Jurkat, Clone E6-1 (cell line): Measurements from ENCODE around the gene FBXL3. TPM values are rescaled to one million over a fixed set of nuclear protein-coding genes. Genes with fewer than 3 reads are reported as not detected.

Experiments used
- DNase-seq: peaks from one replicate; pipeline ENCODE4 v3.0.0-alpha.2; 2011; ENCODE audit warnings: low read depth, low spot score
- H3K4me3 ChIP-seq: 2 replicates; pipeline ENCODE4 v1.5.1; 2011; ENCODE audit warnings: mild to moderate bottlenecking, low read length, control low read depth, moderate library complexity
- polyA plus RNA-seq: library from polyadenylated mRNA; unstranded; fragments of >200 nt; gene quantifications from one replicate; pipeline ENCODE4 v1.2.1, GENCODE V29; 2012; ENCODE audit warnings: missing spikeins; ENCODE audit not compliant: insufficient read length, insufficient read depth

Gene FBXL3, protein sequence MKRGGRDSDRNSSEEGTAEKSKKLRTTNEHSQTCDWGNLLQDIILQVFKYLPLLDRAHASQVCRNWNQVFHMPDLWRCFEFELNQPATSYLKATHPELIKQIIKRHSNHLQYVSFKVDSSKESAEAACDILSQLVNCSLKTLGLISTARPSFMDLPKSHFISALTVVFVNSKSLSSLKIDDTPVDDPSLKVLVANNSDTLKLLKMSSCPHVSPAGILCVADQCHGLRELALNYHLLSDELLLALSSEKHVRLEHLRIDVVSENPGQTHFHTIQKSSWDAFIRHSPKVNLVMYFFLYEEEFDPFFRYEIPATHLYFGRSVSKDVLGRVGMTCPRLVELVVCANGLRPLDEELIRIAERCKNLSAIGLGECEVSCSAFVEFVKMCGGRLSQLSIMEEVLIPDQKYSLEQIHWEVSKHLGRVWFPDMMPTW
- polyA plus RNA-seq = 14.6 TPM

DNA sequence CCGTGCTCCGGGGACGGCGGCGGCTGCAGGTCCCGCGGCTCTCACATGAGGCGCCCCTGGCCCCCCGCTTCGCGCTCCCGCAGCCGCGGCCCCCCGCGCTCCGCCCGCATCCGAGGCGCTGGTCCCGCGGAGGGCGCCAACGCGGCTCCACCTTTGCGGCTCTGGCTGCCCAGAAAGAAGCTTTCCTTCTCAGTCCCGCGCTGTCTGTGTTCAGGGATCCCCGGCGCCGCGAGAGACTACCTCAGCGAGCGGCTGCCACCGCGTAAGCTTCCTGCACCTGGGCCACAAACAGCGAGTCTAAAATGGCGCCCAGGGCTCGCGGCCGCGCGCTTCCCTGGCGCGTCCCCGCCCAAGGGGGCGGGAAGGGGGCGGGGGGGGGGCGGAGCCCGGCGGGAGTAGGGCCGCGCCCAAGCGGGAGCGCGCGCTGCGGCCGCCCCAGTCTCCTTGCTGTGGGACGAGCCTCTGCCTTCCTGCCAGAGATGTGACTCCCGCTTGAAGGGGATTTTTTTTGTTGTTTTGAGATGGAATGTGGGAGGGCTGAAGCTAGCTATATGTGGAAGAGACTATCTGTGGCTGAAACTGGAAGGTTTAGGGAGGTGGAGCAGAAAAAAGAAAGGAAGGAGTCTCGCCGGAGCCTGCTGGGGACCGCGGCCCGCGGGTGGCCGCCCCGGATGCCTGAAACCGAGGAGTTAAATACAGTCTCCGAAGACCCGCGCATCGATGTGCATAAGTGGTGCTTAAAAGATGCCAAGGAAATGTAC, at the start of gene FBXL3:
Gene FBXL3, minus strand, starts transcription at position 299 of the 761 bp plus-strand sequence. CDS start 5,299 bp downstream, outside the sequence.
- H3K4me3 ChIP-seq = peak within 1 kb of the TSS; percentile 74
- DNase-seq = peak; percentile 77

GRCh38 chr13:77067519-77067918, 40.6 kb upstream of the FBXL3 start:
- DNase-seq = no peak
- H3K4me3 ChIP-seq = no peak overlapping the region

DNA sequence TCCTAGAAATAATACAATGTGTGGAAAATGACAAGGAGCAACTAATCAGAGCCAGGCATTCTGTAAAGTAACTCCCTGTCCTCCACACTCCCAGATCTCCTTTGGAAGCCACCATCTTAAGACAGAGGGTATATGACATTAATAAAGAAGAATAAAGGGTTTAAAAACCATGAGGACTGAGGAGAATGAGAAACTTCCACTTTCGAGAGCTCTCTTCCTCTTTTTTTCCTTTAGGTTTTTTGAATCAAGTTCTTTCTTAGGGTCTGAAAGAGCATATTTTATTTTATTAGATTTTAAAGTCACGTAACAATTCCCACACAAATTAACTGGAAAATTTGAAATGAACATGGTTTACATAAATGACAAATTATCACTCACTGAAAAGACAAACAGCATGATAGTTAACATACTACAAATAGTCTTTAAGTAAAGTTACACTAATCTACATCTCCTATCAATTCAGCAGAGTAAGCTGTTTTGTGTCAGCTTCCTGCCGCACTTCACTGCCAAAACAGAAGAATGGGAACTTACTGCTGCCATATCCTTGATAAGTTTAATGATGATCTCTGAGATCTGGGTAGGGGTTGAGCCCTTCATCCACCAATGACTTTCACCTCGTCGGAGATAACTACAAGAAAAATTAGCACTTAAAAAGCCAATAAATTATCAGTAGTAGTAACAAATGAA, 38.6 kb upstream of the FBXL3 start:
- no peak overlapping the region for H3K4me3 ChIP-seq

GRCh38 chr13:77062097-77062496, 35.1 kb upstream of the FBXL3 start:
- no peak overlapping the region for H3K4me3 ChIP-seq
- DNase-seq = no peak

More for the DNA sequence above, 38.6 kb upstream of the FBXL3 start:
- no peak for DNase-seq

- H3K4me3 ChIP-seq = no peak overlapping the region
- no peak for DNase-seq
Observed at GRCh38 chr13:77061362-77061761, 34.4 kb upstream of the FBXL3 start.

GRCh38 chr13:77056886-77057285, 29.9 kb upstream of the FBXL3 start:
- H3K4me3 ChIP-seq = no peak overlapping the region
- no peak for DNase-seq

DNA sequence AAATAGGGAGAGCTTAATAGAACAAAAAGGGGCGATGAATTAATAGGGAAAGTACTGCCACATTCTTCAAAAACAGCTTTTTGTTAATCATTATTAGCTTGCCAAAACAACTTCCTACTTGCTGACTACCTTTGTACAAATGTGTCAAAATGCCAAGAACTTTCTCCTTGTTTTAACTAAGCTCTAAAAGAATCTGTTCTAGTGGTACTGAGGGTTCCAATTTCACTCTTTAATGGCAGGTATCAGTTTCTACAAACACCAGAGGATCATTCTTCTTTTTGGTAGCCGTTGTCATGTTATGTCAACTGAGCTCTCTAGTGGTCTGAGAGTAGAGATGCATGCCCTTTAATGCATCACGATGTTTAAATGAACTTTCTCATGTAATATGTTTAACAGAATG, 29.4 kb upstream of the FBXL3 start:
- DNase-seq = no peak
- no peak overlapping the region for H3K4me3 ChIP-seq

GRCh38 chr13:77055158-77055557, 28.2 kb upstream of the FBXL3 start:
- no peak for DNase-seq
- no peak overlapping the region for H3K4me3 ChIP-seq

- DNase-seq = no peak
- no peak overlapping the region for H3K4me3 ChIP-seq
Observed at GRCh38 chr13:77053192-77053591, 26.2 kb upstream of the FBXL3 start.

- no peak overlapping the region for H3K4me3 ChIP-seq
- no peak for DNase-seq
Observed at GRCh38 chr13:77048681-77049080, 21.7 kb upstream of the FBXL3 start.

GRCh38 chr13:77047649-77048343, 20.8 kb upstream of the FBXL3 start:
- no peak overlapping the region for H3K4me3 ChIP-seq
- no peak for DNase-seq

DNA sequence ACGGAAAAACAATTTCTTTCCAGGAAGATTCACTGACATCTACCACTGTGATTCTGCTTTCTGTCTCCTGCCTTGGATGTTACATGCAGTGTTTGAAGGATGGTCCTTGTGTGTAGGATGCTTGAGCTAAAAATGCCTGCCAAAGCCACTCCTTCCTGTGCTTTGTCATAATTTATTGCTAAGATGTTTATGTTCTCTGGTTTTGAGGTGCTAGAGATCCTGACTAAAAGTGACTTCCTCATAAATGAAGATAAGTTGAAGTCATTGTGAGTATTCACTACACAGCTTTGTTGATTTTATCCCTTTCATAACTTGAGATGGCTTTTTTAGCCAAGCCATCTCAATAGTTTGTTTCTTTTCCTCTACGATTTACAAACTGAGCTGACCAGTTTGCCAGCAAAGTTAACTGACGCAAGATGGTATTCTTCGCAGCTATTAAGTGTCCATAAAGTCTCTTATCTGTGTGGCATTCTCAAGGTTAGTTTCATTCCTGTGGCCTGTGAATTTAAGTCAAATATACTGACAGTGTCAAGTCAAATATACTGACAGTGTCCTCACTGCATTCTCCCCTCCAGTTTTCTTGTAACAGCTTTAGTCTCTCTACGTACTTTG, 15.7 kb upstream of the FBXL3 start:
- no peak for DNase-seq

DNA sequence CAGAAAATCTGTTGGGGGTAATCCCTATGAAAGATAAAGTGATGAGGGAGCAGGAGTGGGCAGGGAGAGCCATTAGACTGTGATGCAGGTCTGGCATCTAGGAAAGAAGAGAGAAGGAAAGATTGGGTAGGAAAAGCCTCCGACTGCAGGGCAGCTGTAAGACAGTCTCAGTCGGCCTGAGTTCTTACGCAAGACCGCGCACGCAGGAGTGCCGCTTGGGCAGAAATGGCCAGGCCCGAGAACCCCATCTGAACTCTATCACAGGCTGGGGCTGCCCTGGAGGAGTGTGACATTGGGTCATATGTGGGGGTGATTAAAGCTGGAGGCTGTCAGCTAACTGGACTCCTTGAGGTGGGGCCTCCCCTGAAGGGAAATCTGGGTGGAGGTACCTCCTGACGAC, 13.9 kb upstream of the FBXL3 start:
- no peak for DNase-seq
- H3K4me3 ChIP-seq = no peak overlapping the region

More for the DNA sequence above, 15.7 kb upstream of the FBXL3 start:
- H3K4me3 ChIP-seq = no peak overlapping the region

- DNase-seq = no peak
Observed at GRCh38 chr13:77040076-77040475, 13.1 kb upstream of the FBXL3 start.

DNA sequence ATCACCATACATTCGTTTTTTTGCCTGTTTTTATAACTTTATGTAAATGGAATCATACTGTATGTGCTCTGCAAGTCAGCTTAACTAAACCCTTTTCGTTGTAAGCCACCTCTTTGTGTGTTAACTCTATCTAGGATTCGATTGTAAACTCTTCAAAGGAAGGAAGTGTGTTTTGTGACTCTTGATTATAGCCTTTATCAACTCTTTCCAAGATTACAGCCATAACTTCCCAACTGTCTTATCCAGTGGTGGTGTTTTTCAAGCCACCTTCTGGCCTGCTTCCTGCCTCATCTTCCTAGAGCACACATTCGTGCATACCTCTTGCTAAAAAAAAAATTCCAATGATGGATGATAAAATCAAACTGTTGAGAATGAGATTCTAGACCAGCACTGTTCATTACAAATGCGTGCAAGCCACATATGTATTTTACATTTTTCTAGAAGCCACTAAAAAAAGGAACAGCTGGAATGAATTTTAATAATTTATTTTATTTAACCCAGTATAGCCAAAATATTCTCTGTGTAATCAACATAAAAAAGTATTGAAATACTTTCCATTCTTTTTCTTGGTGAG, 12.0 kb upstream of the FBXL3 start:
- H3K4me3 ChIP-seq = no peak overlapping the region
- DNase-seq = no peak

More at GRCh38 chr13:77040076-77040475, 13.1 kb upstream of the FBXL3 start:
- H3K4me3 ChIP-seq = no peak overlapping the region

DNA sequence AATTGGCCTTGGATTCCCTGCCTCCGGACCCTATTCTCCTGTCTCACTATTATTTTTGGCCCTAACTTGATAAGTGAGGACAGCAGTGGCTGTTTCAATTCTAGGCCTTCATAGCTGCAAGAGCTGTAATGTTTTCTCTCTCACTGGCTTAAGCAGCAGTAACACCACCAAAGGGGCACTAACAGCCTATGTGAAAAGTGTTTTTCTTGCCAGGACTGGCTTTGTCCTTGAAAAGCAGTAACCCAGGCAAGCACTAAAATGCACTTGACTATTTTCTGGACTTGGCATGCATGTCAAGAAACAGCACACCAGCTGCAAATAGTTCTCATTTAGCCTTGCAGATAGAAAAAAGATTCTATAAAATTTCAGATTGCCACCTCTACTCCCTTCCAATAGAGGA, 9.3 kb upstream of the FBXL3 start:
- DNase-seq = no peak
- no peak overlapping the region for H3K4me3 ChIP-seq

- no peak for DNase-seq
- H3K4me3 ChIP-seq = no peak overlapping the region
Observed at GRCh38 chr13:77034881-77035280, 7.9 kb upstream of the FBXL3 start.

DNA sequence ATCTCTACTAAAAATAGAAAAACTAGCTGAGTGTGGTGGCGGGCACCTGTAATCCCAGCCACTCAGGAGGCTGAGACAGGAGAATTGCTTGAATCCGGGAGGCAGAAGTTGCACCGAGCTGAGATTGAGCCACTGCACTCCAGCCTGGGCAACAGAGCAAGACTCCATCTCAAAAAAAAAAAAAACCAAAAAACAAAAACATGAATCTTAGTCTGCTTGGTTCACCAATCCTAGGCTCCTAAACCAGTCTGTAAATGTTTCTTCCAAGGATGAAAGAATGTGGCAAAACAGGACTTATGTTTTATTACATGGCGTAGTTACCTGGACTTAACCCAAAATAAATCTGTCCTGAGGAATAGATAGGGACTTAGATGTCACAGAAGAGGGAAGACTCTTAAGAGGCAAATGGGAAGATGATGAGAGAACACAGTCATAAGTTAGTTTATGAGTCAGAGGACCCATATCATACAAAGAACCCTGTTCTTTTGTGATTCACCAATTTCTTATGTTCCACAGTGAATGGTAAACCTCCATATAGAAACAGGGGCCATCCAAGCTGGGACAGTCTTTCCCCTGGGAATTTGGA, 6.9 kb upstream of the FBXL3 start:
- no peak overlapping the region for H3K4me3 ChIP-seq
- no peak for DNase-seq
